GM23338 (cell line): ENCODE measurements around the gene MRPL24.

Experiments
- TF ChIP-seq, protein P1 (sequence below): IDR thresholded peaks from one replicate; pipeline ENCODE4 v1.6.1; 2018; ENCODE audit warnings: antibody characterized with exemption; ENCODE audit not compliant: unreplicated experiment
- TF ChIP-seq, protein P2 (sequence below), 2 experiments: fragments of 200-600 bp in 1 of 2; sonication (generic) in 1 of 2; conservative IDR thresholded peaks; 2 replicates each; pipeline versions ENCODE4 v1.5.1 to v1.6.1; 2016 to 2017; ENCODE audit warnings: antibody characterized with exemption in 2 of 2, low read depth in 2 of 2, mild to moderate bottlenecking in 2 of 2, moderate library complexity in 1 of 2

DNA sequence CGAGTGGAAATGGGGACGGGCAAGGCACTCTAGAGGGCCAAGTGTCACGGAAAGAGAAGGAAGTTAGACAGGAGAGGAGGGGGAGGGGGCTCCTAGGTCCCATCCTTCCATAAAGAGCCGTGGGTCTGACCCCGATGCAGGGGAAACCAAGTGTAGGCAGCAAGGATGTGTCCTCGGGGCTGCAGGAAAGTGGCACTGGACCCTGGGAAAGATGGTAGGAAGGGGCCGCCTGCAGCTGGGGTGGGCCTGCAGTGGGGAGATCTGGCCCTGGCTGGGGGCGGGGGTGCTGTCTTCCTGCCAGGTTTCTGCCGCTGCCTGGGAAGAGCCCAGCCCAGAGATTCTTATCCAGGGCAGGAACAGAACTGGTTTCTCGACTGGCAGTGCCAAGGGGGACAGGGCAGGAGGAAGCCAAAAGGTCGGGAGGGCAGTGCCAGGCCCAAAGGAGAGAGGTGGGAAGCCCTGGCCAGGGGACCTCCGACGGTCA is 48.4 kb downstream of the MRPL24 start:
- TF ChIP-seq, protein P1, sequence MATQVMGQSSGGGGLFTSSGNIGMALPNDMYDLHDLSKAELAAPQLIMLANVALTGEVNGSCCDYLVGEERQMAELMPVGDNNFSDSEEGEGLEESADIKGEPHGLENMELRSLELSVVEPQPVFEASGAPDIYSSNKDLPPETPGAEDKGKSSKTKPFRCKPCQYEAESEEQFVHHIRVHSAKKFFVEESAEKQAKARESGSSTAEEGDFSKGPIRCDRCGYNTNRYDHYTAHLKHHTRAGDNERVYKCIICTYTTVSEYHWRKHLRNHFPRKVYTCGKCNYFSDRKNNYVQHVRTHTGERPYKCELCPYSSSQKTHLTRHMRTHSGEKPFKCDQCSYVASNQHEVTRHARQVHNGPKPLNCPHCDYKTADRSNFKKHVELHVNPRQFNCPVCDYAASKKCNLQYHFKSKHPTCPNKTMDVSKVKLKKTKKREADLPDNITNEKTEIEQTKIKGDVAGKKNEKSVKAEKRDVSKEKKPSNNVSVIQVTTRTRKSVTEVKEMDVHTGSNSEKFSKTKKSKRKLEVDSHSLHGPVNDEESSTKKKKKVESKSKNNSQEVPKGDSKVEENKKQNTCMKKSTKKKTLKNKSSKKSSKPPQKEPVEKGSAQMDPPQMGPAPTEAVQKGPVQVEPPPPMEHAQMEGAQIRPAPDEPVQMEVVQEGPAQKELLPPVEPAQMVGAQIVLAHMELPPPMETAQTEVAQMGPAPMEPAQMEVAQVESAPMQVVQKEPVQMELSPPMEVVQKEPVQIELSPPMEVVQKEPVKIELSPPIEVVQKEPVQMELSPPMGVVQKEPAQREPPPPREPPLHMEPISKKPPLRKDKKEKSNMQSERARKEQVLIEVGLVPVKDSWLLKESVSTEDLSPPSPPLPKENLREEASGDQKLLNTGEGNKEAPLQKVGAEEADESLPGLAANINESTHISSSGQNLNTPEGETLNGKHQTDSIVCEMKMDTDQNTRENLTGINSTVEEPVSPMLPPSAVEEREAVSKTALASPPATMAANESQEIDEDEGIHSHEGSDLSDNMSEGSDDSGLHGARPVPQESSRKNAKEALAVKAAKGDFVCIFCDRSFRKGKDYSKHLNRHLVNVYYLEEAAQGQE: no peak
- TF ChIP-seq, protein P2, sequence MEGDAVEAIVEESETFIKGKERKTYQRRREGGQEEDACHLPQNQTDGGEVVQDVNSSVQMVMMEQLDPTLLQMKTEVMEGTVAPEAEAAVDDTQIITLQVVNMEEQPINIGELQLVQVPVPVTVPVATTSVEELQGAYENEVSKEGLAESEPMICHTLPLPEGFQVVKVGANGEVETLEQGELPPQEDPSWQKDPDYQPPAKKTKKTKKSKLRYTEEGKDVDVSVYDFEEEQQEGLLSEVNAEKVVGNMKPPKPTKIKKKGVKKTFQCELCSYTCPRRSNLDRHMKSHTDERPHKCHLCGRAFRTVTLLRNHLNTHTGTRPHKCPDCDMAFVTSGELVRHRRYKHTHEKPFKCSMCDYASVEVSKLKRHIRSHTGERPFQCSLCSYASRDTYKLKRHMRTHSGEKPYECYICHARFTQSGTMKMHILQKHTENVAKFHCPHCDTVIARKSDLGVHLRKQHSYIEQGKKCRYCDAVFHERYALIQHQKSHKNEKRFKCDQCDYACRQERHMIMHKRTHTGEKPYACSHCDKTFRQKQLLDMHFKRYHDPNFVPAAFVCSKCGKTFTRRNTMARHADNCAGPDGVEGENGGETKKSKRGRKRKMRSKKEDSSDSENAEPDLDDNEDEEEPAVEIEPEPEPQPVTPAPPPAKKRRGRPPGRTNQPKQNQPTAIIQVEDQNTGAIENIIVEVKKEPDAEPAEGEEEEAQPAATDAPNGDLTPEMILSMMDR (conservative IDR thresholded peaks at IDR 0.05; ENCODE audit: low read depth in 2 of 2): no peak
